Activated T-cell treated with anti-CD3 and anti-CD28 coated beads, Interleukin-2, amount 50 U/mL, for 4 hours (primary cell): Measurements from ENCODE around the gene PNPLA2. TPM values are rescaled to one million over a fixed set of nuclear protein-coding genes. Genes with fewer than 3 reads are reported as not detected.

Source experiments
- ATAC-seq, 2 donors: fragments of 200-7000 bp; cut with Tn5 transposase; one replicate each; pipeline ENCODE4 v1.10.0; 2021
- DNase-seq: peaks from one replicate; pipeline ENCODE4 v3.0.0-alpha.2; 2020
- H3K27me3 Mint-ChIP-seq: one replicate; pipeline ENCODE4 v1.8.0; 2021; ENCODE audit warnings: low read depth, mixed read lengths
- H3K36me3 Mint-ChIP-seq: one replicate; pipeline ENCODE4 v1.8.0; 2022; ENCODE audit warnings: mixed read lengths; ENCODE audit not compliant: insufficient read depth
- H3K4me1 Mint-ChIP-seq: one replicate; pipeline ENCODE4 v1.8.0; 2021; ENCODE audit warnings: low read depth, mixed read lengths
- H3K4me3 Mint-ChIP-seq: one replicate; pipeline ENCODE4 v1.8.0; 2021; ENCODE audit warnings: mild to moderate bottlenecking, moderate library complexity, mixed read lengths
- H3K9me3 Mint-ChIP-seq: one replicate; pipeline ENCODE4 v1.8.0; 2021; ENCODE audit warnings: mixed read lengths
- total RNA-seq, 3 donors: library from RNA; stranded (reverse); gene quantifications; one replicate each; pipeline ENCODE4 v1.2.1, GENCODE V29; 2021

Gene PNPLA2
- total RNA-seq, 3 donors from 2014 or later, result 55.5 to 62.4 (median 60.2) TPM

- ATAC-seq, result no peak
- H3K27me3 Mint-ChIP-seq, result no peaks in the 10 kb centered on the region
- no peaks in the 10 kb centered on the region for H3K9me3 Mint-ChIP-seq
- H3K36me3 Mint-ChIP-seq, result peaks cover 29% of the 10 kb centered on the region
- peak overlapping the region; percentile 92 for H3K4me3 Mint-ChIP-seq
- H3K4me1 Mint-ChIP-seq, result peaks cover 27% of the 10 kb centered on the region
- no peak for DNase-seq
Observed at GRCh38 chr11:812390-812789, 6.3 kb upstream of the PNPLA2 start.

GRCh38 chr11:813072-813455 lies 5.7 kb upstream of the PNPLA2 start:
- peak overlapping the region; percentile 92 for H3K4me3 Mint-ChIP-seq
- DNase-seq, result no peak
- H3K27me3 Mint-ChIP-seq, result no peaks in the 10 kb centered on the region
- peaks cover 29% of the 10 kb centered on the region for H3K36me3 Mint-ChIP-seq
- H3K4me1 Mint-ChIP-seq, result peaks cover 23% of the 10 kb centered on the region
- ATAC-seq, result no peak
- no peaks in the 10 kb centered on the region for H3K9me3 Mint-ChIP-seq

DNA sequence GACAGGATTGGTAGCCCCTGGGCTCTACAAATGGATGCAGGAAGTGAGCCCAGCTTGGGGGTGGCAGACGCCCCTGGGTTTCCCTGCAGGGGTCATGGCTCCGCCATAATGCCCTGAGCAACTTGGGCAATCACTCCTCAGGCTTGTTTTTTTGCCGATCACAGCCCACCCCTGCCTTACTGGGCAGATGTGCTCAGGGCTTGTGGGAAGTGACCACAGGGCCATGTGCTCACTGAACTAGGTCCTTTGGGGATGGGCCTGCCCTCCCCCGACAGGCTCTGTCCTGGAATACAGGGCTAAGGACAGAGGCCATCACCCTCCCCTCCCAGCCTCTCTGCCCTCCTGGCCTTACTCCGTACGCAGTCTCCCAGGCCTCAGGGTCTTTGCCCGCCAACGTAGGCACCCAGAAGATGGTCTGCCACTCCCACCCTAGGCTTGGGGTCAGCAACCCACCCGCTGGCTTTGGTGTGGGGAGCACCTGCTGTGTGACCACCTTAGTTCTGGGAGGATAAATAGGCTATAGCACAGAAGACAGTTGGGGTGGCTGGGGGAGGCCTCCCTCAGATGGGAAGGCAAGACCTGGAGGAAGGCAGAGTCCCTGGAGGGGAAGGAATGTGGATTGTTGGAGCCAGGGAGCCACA lies 5.1 kb upstream of the PNPLA2 start:
- Mint-ChIP-seq H3K4me3 (no peak overlapping the region), H3K4me1 (peaks cover 20% of the 10 kb centered on the region), H3K27me3 (no peaks in the 10 kb centered on the region), H3K36me3 (peaks cover 29% of the 10 kb centered on the region), H3K9me3 (no peaks in the 10 kb centered on the region)
- DNase-seq, result no peak
- ATAC-seq, result no peak

DNA sequence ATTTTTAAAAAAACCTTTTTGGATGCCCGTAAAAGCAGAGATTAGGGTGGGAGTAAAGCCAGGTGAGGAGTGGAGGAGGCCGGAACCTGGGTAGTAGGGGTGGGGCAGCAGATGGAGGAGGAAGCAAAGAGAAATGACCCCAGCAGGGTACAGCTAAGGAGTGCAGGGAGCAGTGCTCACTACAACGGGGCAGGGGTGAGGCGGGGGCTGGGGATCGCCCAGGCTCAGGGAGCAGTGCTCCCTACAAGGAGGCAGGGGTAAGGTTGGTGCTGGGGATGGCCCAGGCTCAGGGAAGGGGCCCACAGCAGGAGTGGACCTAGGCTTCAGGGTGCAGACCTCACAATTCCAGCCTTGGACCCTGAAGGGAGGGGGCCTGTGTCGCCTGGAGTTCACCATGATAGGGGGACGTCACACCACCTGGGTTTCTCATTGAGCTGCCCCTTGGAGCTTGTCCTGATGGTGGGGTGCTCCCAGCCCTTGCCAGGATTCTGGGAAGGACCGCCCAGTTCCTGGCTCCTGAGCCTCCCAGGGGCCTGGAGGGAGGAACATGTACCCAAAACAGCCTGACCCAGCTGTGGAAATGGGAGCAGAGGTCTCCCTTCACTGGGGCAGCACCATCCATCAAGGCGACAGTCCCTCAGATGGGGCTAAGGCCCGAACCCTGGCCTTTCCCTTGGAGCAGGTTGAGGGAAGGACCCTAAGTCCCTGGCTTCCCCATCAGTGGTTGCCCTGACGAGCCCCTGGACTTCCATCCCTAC lies 2.9 kb upstream of the PNPLA2 start:
- ATAC-seq (no peak), DNase-seq (no peak)
- H3K9me3 Mint-ChIP-seq, result no peaks in the 10 kb centered on the region
- H3K4me1 Mint-ChIP-seq, result peaks cover 21% of the 10 kb centered on the region
- H3K36me3 Mint-ChIP-seq, result peaks cover 22% of the 10 kb centered on the region
- no peaks in the 10 kb centered on the region for H3K27me3 Mint-ChIP-seq
- no peak overlapping the region for H3K4me3 Mint-ChIP-seq

DNA sequence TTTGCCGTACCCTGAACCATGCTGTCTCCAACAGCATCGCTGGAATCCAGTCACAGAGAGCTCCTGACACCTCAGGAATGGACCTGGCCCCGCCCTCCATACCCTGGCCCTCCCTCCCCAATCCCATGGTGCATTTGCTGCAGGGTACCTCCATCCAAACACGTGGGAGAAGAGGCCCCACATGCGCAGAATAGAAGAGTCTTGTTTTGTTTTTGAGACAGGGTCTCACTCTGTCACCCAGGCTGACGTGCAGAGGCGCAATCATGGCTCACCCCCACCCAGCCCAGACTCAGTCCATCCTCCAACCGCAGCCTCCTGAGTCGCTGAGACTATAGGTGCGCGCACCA lies 2.3 kb upstream of the PNPLA2 start:
- H3K36me3 Mint-ChIP-seq, result peaks cover 17% of the 10 kb centered on the region
- DNase-seq (no peak), ATAC-seq (no peak)
- H3K27me3 Mint-ChIP-seq, result no peaks in the 10 kb centered on the region
- no peak overlapping the region for H3K4me3 Mint-ChIP-seq
- peaks cover 19% of the 10 kb centered on the region for H3K4me1 Mint-ChIP-seq
- no peaks in the 10 kb centered on the region for H3K9me3 Mint-ChIP-seq

DNA sequence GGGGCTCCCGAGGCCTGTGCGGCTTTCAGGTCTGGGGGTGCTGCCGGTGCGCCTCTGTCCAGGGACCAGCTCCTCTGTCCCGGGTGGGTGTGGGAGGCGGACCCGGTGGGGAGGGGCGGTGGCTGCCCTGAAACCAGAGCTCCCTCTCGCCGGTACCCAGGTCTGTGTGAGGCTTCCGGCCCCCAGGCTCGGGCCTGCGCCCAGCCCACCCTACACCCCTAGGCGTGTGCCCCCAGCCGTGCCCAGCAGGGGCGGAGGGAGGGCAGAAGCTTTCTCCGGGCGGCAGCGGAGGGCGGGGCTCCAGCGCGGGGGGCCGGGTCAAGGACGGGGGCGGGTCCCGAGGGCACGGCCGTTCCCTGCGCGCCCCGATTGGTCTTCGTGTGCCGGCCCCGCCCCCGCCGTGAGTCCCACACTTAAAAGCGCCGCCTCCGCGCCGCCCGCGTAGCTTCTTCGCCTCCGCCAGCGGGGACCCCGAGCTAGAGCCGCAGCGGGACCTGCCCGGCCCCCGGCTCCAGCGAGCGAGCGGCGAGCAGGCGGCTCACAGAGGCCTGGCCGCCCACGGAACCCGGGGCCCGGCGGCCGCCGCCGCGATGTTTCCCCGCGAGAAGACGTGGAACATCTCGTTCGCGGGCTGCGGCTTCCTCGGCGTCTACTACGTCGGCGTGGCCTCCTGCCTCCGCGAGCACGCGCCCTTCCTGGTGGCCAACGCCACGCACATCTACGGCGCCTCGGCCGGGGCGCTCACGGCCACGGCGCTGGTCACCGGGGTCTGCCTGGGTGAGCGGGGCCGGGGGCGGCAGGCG lies 616 bp downstream of the PNPLA2 start:
- no peaks in the 10 kb centered on the region for H3K27me3 Mint-ChIP-seq
- H3K36me3 Mint-ChIP-seq, result peaks cover 3% of the 10 kb centered on the region
- peaks cover 9% of the 10 kb centered on the region for H3K4me1 Mint-ChIP-seq
- peak overlapping the region; percentile 84 for H3K4me3 Mint-ChIP-seq
- H3K9me3 Mint-ChIP-seq, result no peaks in the 10 kb centered on the region
- ATAC-seq (peak; percentile 78 to 81), DNase-seq (peak; percentile 92)

GRCh38 chr11:819943-820649 lies 1.4 kb downstream of the PNPLA2 start:
- no peaks in the 10 kb centered on the region for H3K9me3 Mint-ChIP-seq
- H3K4me1 Mint-ChIP-seq, result peaks cover 9% of the 10 kb centered on the region
- peak; percentile 89 for DNase-seq
- H3K4me3 Mint-ChIP-seq, result peak overlapping the region; percentile 84
- peaks cover 6% of the 10 kb centered on the region for H3K36me3 Mint-ChIP-seq
- H3K27me3 Mint-ChIP-seq, result peaks cover under 1% of the 10 kb centered on the region
- peak; percentile 82 to 83 for ATAC-seq

GRCh38 chr11:820655-821511 lies 2.2 kb downstream of the PNPLA2 start:
- ATAC-seq, result no peak

GRCh38 chr11:821512-822371 lies 3.0 kb downstream of the PNPLA2 start:
- DNase-seq, result no peak
- H3K4me3 Mint-ChIP-seq, result peak overlapping the region; percentile 84
- H3K36me3 Mint-ChIP-seq, result peaks cover 9% of the 10 kb centered on the region
- H3K27me3 Mint-ChIP-seq, result peaks cover 6% of the 10 kb centered on the region
- H3K9me3 Mint-ChIP-seq, result no peaks in the 10 kb centered on the region
- peaks cover 13% of the 10 kb centered on the region for H3K4me1 Mint-ChIP-seq
- no peak for ATAC-seq

More at GRCh38 chr11:820655-821511, 2.2 kb downstream of the PNPLA2 start:
- Mint-ChIP-seq H3K36me3 (peaks cover 9% of the 10 kb centered on the region), H3K4me3 (peak overlapping the region; percentile 84), H3K27me3 (peaks cover 4% of the 10 kb centered on the region), H3K9me3 (no peaks in the 10 kb centered on the region), H3K4me1 (peaks cover 9% of the 10 kb centered on the region)
- no peak for DNase-seq

GRCh38 chr11:823441-824291 lies 5.0 kb downstream of the PNPLA2 start:
- H3K36me3 Mint-ChIP-seq, result peaks cover 9% of the 10 kb centered on the region
- no peaks in the 10 kb centered on the region for H3K9me3 Mint-ChIP-seq
- DNase-seq (no peak), ATAC-seq (no peak)
- peaks cover 15% of the 10 kb centered on the region for H3K4me1 Mint-ChIP-seq
- H3K27me3 Mint-ChIP-seq, result peaks cover 18% of the 10 kb centered on the region
- H3K4me3 Mint-ChIP-seq, result no peak overlapping the region

DNA sequence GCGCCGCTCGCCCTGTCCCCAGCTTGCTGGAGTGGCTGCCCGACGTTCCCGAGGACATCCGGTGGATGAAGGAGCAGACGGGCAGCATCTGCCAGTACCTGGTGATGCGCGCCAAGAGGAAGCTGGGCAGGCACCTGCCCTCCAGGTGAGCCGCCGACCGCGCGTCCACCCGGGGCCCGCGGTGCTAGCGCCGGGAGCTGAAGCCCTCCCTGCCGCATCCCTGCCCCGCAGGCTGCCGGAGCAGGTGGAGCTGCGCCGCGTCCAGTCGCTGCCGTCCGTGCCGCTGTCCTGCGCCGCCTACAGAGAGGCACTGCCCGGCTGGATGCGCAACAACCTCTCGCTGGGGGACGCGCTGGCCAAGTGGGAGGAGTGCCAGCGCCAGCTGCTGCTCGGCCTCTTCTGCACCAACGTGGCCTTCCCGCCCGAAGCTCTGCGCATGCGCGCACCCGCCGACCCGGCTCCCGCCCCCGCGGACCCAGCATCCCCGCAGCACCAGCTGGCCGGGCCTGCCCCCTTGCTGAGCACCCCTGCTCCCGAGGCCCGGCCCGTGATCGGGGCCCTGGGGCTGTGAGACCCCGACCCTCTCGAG lies 5.7 kb downstream of the PNPLA2 start:
- ATAC-seq, result no peak
- Mint-ChIP-seq H3K27me3 (peaks cover 25% of the 10 kb centered on the region), H3K4me3 (no peak overlapping the region), H3K36me3 (peaks cover 9% of the 10 kb centered on the region), H3K4me1 (peaks cover 22% of the 10 kb centered on the region), H3K9me3 (no peaks in the 10 kb centered on the region)
- DNase-seq, result no peak

DNA sequence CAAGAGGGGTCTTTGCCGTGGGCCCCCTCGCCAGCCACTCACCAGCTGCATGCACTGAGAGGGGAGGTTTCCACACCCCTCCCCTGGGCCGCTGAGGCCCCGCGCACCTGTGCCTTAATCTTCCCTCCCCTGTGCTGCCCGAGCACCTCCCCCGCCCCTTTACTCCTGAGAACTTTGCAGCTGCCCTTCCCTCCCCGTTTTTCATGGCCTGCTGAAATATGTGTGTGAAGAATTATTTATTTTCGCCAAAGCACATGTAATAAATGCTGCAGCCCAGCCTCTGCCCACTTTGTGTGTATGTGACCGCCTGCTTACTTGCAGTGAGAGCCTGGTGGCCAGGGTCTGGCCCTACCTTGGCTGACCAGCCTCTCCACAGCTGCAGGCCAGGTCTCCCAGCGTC lies 6.2 kb downstream of the PNPLA2 start:
- Mint-ChIP-seq H3K27me3 (peaks cover 31% of the 10 kb centered on the region), H3K4me1 (peaks cover 26% of the 10 kb centered on the region), H3K36me3 (peaks cover 9% of the 10 kb centered on the region), H3K4me3 (no peak overlapping the region), H3K9me3 (no peaks in the 10 kb centered on the region)
- no peak for DNase-seq
- ATAC-seq, result no peak
